ENCODE data around the gene PREPL.

DNA sequence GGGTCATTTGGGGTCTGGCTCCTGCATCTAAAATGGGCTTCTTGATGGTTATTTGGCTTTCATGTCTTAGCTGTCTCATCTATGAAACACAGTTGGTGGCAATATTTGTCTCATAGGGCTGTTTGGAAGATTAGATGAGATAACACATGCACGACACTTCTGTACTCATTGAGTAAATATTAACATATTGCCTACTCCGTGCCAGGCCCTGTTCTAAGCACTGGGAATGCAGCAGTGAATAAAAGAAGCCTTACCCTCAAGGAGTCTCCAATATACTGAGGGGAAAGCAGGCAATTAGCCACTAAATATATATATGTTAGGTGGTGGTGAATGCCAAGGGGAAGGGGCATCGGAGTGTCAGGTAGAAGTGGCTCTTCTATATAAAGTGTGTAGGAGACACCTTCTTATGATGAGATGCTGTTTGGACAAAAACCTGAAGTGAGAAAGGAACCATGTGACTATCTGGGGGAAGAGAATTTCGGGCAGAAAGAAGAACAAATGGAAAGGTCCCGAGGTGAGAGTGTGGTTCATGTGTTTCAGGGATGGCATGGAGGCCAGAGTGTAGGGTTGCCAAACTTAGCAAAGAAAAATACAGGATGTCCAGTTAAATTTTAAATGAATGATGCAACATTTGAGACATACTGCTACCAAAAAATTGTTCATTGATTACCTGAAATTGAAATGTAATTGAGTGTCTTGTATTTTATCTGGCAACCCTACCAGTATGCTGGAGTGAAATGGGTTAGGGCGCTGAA is 74.2 kb downstream of the PREPL start:
- TF ChIP-seq POLR2A (IDR thresholded peaks at IDR 0.05; ENCODE audit: low read length): no peak
- TF ChIP-seq GATA1 (IDR thresholded peaks at IDR 0.05; ENCODE audit: low read depth, low read length): no peak

All from erythroblast (primary cell).